ENCODE data around the gene IDH3G. TPM values are rescaled to one million over a fixed set of nuclear protein-coding genes. Genes with fewer than 3 reads are reported as not detected.
"Not testable (repeated sequence)": the region's sequence is repeated elsewhere in the genome, so short reads cannot be mapped to it uniquely, and the experiment has no call there.

IDH3G gene
- total RNA-seq, 1 donor, result 40.2 TPM

DNA sequence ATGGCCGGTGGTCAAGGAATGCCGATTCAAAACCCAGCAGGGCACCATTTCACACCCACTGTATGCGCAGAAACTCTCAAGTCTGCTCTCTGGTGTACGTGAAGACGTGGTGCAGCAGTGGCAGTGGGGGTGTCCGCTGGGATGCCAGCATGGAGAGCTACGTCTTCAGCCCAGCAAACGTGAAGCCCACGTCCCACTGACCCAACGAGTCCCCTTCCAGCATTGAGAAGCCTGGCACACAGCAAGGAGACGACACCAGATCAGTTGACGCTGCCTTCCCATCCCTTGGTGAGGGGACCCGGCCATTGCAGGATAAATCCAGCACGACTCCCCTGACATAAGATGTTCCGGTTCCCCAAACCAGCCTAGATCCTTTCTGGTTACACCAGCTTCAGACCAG, 32.3 kb downstream of the IDH3G start:
- DNase-seq (ENCODE audit: insufficient read length, low spot score, missing footprints), result peak; percentile 78
- TF ChIP-seq, protein P1, sequence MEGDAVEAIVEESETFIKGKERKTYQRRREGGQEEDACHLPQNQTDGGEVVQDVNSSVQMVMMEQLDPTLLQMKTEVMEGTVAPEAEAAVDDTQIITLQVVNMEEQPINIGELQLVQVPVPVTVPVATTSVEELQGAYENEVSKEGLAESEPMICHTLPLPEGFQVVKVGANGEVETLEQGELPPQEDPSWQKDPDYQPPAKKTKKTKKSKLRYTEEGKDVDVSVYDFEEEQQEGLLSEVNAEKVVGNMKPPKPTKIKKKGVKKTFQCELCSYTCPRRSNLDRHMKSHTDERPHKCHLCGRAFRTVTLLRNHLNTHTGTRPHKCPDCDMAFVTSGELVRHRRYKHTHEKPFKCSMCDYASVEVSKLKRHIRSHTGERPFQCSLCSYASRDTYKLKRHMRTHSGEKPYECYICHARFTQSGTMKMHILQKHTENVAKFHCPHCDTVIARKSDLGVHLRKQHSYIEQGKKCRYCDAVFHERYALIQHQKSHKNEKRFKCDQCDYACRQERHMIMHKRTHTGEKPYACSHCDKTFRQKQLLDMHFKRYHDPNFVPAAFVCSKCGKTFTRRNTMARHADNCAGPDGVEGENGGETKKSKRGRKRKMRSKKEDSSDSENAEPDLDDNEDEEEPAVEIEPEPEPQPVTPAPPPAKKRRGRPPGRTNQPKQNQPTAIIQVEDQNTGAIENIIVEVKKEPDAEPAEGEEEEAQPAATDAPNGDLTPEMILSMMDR (IDR thresholded peaks at IDR 0.05; ENCODE audit: extremely low read depth, low read depth, low read length), result no peak
- H2AFZ ChIP-seq (ENCODE audit: low read length), result no peak overlapping the region
- no peaks in the 10 kb centered on the region for H3K9me3 ChIP-seq (ENCODE audit: low read depth, low read length)
- peaks cover 5% of the 10 kb centered on the region for H3K4me1 ChIP-seq (ENCODE audit: insufficient read depth, low read length)
- no peak overlapping the region for H3K4me3 ChIP-seq (ENCODE audit: insufficient read depth, low read length)
- H3K27me3 ChIP-seq (ENCODE audit: insufficient read depth, low read length), result no peaks in the 10 kb centered on the region
- peaks cover 6% of the 10 kb centered on the region for H3K79me2 ChIP-seq (ENCODE audit: insufficient read depth, low read length)
- no peak overlapping the region for H3K27ac ChIP-seq (ENCODE audit: low read depth, low read length)
- H3K4me2 ChIP-seq (ENCODE audit: insufficient read depth, low read length), result no peak overlapping the region
- no peaks in the 10 kb centered on the region for H3K36me3 ChIP-seq (ENCODE audit: insufficient read depth, low read length)
- peaks cover 9% of the 10 kb centered on the region for H4K20me1 ChIP-seq (ENCODE audit: insufficient read depth, low read length)

DNA sequence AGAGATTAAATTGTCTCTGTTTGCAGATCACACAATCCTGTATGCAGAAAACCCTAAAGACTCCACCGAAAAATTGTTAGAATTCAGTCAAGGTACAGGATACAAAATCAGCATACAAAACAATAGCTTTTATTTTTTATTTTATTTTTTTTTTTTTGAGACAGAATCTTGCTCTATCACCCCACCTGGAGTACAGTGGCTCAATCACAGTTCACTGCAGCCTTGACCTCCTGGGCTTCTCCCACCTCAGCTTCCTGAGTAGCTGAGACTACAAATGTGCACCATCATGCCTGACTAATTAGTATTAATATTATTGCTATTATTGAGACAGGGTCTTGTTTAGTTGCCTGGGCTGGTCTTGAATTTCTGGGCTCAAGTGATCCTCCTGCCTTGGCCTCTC, 39.0 kb downstream of the IDH3G start:
- Histone ChIP-seq H3K4me3 (ENCODE audit: insufficient read depth, low read length) (no peak overlapping the region), H3K4me1 (ENCODE audit: insufficient read depth, low read length) (no peaks in the 10 kb centered on the region), H3K27ac (ENCODE audit: low read depth, low read length) (no peak overlapping the region), H3K79me2 (ENCODE audit: insufficient read depth, low read length) (no peaks in the 10 kb centered on the region), H3K4me2 (ENCODE audit: insufficient read depth, low read length) (no peak overlapping the region), H2AFZ (ENCODE audit: low read length) (no peak overlapping the region), H3K27me3 (ENCODE audit: insufficient read depth, low read length) (peaks cover 3% of the 10 kb centered on the region), H3K9me3 (ENCODE audit: low read depth, low read length) (no peaks in the 10 kb centered on the region), H4K20me1 (ENCODE audit: insufficient read depth, low read length) (no peaks in the 10 kb centered on the region), H3K36me3 (ENCODE audit: insufficient read depth, low read length) (no peaks in the 10 kb centered on the region)
- no peak for DNase-seq (ENCODE audit: insufficient read length, low spot score, missing footprints)
- TF ChIP-seq, protein P1 (IDR thresholded peaks at IDR 0.05; ENCODE audit: extremely low read depth, low read depth, low read length), result no peak

DNA sequence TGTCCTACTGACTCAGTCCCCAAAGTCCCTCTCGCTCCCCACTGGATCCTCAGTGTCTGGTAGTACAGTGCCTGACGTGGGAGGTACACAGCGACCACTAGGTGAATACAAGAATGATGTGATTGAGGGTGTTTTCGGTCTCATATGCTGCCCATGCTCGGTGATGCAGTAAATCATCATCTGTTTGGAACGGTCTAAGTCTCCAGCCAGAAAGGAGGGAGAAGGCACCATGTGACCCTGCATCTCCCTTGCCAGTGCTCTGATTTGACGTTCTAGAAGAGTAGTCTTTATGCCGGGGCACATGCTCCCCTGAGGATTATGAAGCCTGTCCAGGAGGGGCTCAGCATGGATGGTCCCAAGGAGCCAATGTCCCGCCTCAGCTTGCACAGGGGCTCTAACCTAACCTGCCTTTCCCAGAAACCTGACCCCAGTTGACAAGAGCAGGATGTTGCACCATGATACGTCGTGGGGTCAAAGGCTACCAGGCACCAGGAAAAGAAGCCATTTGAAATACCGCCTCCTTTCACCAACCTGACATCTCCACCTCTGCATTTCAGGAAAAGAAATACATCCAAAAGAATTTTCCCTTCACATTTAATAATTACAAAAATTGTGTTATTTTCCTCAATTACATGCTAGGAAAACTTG, 43.9 kb downstream of the IDH3G start:
- H3K79me2 ChIP-seq (ENCODE audit: insufficient read depth, low read length), result no peaks in the 10 kb centered on the region
- TF ChIP-seq, protein P1 (IDR thresholded peaks at IDR 0.05; ENCODE audit: extremely low read depth, low read depth, low read length), result no peak
- H3K9me3 ChIP-seq (ENCODE audit: low read depth, low read length), result no peaks in the 10 kb centered on the region
- no peak overlapping the region for H3K27ac ChIP-seq (ENCODE audit: low read depth, low read length)
- peaks cover 6% of the 10 kb centered on the region for H3K27me3 ChIP-seq (ENCODE audit: insufficient read depth, low read length)
- H4K20me1 ChIP-seq (ENCODE audit: insufficient read depth, low read length), result no peaks in the 10 kb centered on the region
- H3K36me3 ChIP-seq (ENCODE audit: insufficient read depth, low read length), result no peaks in the 10 kb centered on the region
- no peak overlapping the region for H2AFZ ChIP-seq (ENCODE audit: low read length)
- no peak for DNase-seq (ENCODE audit: insufficient read length, low spot score, missing footprints)
- H3K4me1 ChIP-seq (ENCODE audit: insufficient read depth, low read length), result no peaks in the 10 kb centered on the region
- H3K4me2 ChIP-seq (ENCODE audit: insufficient read depth, low read length), result no peak overlapping the region
- no peak overlapping the region for H3K4me3 ChIP-seq (ENCODE audit: insufficient read depth, low read length)

DNA sequence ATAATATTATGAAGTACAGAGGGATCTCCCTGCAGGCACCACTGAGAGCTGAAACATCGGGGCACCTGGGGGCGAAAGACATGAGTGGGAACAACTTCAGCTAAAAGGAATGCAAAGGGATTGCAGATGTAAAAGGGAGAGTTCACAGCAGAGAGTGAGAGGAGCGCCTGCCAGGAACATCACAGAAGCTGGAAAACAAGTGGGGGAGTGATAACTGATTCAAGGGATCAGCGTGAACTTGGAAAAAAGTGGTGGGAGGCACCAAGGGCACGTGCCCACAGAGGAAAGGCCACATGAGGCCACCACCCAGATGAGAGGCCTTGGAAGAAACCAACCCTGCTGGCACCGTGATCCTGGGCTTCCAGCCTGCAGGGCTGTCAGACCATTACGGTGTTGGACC, 45.2 kb downstream of the IDH3G start:
- not testable (repeated sequence) for H3K9me3 ChIP-seq (ENCODE audit: low read depth, low read length); H3K4me1 ChIP-seq (ENCODE audit: insufficient read depth, low read length); H3K36me3 ChIP-seq (ENCODE audit: insufficient read depth, low read length); H2AFZ ChIP-seq (ENCODE audit: low read length); H3K79me2 ChIP-seq (ENCODE audit: insufficient read depth, low read length); DNase-seq (ENCODE audit: insufficient read length, low spot score, missing footprints); H3K27me3 ChIP-seq (ENCODE audit: insufficient read depth, low read length); H3K4me3 ChIP-seq (ENCODE audit: insufficient read depth, low read length); H3K4me2 ChIP-seq (ENCODE audit: insufficient read depth, low read length); H4K20me1 ChIP-seq (ENCODE audit: insufficient read depth, low read length); H3K27ac ChIP-seq (ENCODE audit: low read depth, low read length)

DNA sequence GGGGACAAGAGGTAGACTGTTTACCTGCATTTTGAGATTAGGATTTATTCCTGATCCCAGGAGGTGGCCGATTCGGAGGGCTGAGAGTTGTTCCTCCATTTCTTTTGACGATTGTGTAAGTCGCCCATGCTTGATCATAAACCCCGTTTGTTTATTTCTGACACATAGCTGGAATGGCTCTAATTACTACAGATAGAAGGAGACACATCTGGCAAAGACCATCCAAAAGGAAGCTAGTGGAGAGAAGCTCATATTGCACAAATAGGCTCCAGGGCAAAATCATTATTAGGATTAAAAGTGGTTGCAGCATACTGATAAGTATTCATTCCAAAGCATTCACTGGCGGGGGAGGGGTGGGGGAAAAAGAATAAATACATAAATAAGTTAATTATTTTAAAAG, 47.2 kb downstream of the IDH3G start:
- H3K4me2 ChIP-seq (ENCODE audit: insufficient read depth, low read length); H3K4me1 ChIP-seq (ENCODE audit: insufficient read depth, low read length); DNase-seq (ENCODE audit: insufficient read length, low spot score, missing footprints); H4K20me1 ChIP-seq (ENCODE audit: insufficient read depth, low read length); H3K27ac ChIP-seq (ENCODE audit: low read depth, low read length); H3K79me2 ChIP-seq (ENCODE audit: insufficient read depth, low read length); H3K27me3 ChIP-seq (ENCODE audit: insufficient read depth, low read length); H3K9me3 ChIP-seq (ENCODE audit: low read depth, low read length); H3K4me3 ChIP-seq (ENCODE audit: insufficient read depth, low read length); H3K36me3 ChIP-seq (ENCODE audit: insufficient read depth, low read length); H2AFZ ChIP-seq (ENCODE audit: low read length): not testable (repeated sequence)
